Measurements from ENCODE around the gene BDKRB2. TPM values are rescaled to one million over a fixed set of nuclear protein-coding genes. Genes with fewer than 3 reads are reported as not detected.

BDKRB2 gene
- total RNA-seq, 1 experiment from 2014 or later: 0.15 TPM

DNA sequence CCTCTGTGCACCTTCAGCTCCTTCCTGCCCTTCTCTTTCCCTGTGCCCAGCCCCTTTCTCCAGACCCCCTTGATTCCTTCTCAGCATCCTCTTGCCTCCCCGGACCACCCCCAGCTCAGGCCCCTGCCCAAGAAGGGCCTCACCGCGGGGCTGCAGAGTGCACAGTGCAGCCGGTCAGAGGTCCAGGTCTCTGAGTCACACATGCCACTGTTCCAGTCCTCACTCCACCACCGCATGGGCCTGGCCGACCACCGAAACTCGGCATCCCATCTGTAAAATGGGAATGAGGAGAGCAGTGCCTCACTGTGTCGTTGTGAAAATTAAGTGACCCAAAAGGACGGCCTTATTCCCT lies 64.7 kb downstream of the BDKRB2 start:
- Histone ChIP-seq H3K4me2 (ENCODE audit: insufficient read depth, insufficient read length, low read length) (no peak overlapping the region), H3K79me1 (ENCODE audit: insufficient read depth, low read depth, low read length, poor library complexity, severe bottlenecking) (no peaks in the 10 kb centered on the region), H4K5ac (ENCODE audit: insufficient read length, low read depth, low read length) (no peak overlapping the region), H4K20me1 (ENCODE audit: control insufficient read depth, insufficient read depth, insufficient read length) (no peaks in the 10 kb centered on the region), H3K4ac (ENCODE audit: low read depth, low read length) (no peak overlapping the region), H2BK5ac (ENCODE audit: insufficient read length, low read length) (no peak overlapping the region), H3K18ac (ENCODE audit: insufficient read length, low read depth, low read length) (no peak overlapping the region), H2BK120ac (ENCODE audit: low read depth, low read length, poor library complexity, severe bottlenecking) (no peak overlapping the region), H2AK5ac (ENCODE audit: insufficient read length, low read length) (no peak overlapping the region), H3T11ph (ENCODE audit: low read length) (no peak overlapping the region), H2BK12ac (ENCODE audit: insufficient read length, low read depth, low read length) (no peak overlapping the region), H2BK20ac (ENCODE audit: low read depth, low read length, poor library complexity, severe bottlenecking) (no peak overlapping the region), H3K9me3 (ENCODE audit: control insufficient read depth, low read depth, low read length) (no peaks in the 10 kb centered on the region), H2AFZ (ENCODE audit: low read length) (no peak overlapping the region), H4K91ac (ENCODE audit: insufficient read length, low read depth, low read length) (no peak overlapping the region), H3K9ac (ENCODE audit: extremely low read depth, insufficient read length, low read length) (no peak overlapping the region), H4K8ac (replicated peaks; ENCODE audit: insufficient read length, low read depth, low read length) (no peak overlapping the region), H3K23me2 (ENCODE audit: insufficient read length, low read depth, low read length, poor library complexity, severe bottlenecking) (no peaks in the 10 kb centered on the region), H3K27me3 (ENCODE audit: insufficient read depth, low read length) (no peaks in the 10 kb centered on the region), H3K27ac (ENCODE audit: insufficient read length, low read depth, low read length) (no peak overlapping the region), H3K4me1 (ENCODE audit: insufficient read depth, low read length) (no peaks in the 10 kb centered on the region), H3K79me2 (ENCODE audit: insufficient read depth, low read length) (no peaks in the 10 kb centered on the region), H3K14ac (ENCODE audit: insufficient read depth, low read length) (no peak overlapping the region), H2BK15ac (ENCODE audit: low read depth, low read length) (no peak overlapping the region), H3K56ac (ENCODE audit: insufficient read length, low read depth, low read length) (no peak overlapping the region), H3K23ac (ENCODE audit: insufficient read length, low read depth, low read length) (no peak overlapping the region)
- Mint-ChIP-seq H3K4me3 (no peak overlapping the region), H3K27me3 (ENCODE audit: low read depth) (peaks cover 2% of the 10 kb centered on the region), H3K4me1 (no peaks in the 10 kb centered on the region), H3K36me3 (ENCODE audit: insufficient read depth in 1 of 3, low read depth in 3 of 3) (peaks cover 4 to 11% (median 4%) of the 10 kb centered on the region in 3 experiments; a peak in 3 of 7 replicates), H3K27ac (no peak overlapping the region), H3K9me3 (peaks cover 16 to 22% of the 10 kb centered on the region in 2 experiments; a peak in 4 of 5 replicates)
- no CpG with 5 or more reads among the region's 10 CpGs for WGBS (ENCODE audit: extremely low coverage, insufficient read length, low lambda C conversion rate)
- peak; percentile 22 for DNase-seq
- TF ChIP-seq, protein P1, sequence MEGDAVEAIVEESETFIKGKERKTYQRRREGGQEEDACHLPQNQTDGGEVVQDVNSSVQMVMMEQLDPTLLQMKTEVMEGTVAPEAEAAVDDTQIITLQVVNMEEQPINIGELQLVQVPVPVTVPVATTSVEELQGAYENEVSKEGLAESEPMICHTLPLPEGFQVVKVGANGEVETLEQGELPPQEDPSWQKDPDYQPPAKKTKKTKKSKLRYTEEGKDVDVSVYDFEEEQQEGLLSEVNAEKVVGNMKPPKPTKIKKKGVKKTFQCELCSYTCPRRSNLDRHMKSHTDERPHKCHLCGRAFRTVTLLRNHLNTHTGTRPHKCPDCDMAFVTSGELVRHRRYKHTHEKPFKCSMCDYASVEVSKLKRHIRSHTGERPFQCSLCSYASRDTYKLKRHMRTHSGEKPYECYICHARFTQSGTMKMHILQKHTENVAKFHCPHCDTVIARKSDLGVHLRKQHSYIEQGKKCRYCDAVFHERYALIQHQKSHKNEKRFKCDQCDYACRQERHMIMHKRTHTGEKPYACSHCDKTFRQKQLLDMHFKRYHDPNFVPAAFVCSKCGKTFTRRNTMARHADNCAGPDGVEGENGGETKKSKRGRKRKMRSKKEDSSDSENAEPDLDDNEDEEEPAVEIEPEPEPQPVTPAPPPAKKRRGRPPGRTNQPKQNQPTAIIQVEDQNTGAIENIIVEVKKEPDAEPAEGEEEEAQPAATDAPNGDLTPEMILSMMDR (conservative IDR thresholded peaks at IDR 0.05): no peak
